ENCODE measurements around the gene C1orf87.

The C1orf87 gene

DNA sequence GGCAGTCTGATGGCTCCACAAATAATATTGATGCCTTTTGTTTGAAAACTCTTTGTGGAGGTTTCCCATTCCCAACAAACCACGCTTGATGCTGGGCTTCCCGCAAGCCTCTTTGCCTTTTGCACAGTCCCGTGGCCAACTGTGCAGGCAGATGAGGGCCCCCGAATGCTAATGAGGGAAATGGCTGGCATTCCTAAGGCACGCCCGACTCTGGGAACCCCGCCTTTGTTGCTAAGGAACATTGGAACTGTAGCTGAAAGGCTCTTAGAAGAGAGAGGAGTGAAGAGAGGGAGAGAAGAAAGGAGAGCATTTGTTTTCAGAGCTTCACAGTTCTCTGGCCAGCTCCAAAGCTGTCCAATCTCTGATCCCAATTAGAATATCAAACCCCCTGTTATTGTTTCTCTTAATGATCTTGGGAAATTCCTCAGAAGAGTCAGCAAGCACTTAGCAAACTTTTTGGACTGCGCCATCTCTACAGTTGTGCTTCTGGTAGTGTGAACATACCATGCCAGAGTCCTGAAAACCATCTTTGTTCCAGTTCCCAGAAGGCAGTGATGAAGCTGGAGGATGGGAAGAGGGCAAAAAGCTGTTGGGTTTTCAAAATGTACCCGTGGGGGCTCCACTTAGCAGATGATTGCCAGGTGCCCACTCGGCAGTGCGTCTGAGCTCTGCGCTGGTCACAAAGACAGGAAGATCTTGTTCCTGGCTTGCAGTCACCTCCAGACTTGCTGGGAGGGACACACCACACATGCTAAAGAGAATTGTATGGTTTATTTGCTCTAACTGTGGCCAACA, 86.9 kb downstream of the C1orf87 start:
- no peak overlapping the region for H3K4me3 ChIP-seq (ENCODE audit: low read length)
- DNase-seq (ENCODE audit: low read depth) = no peak
- no peak for TF ChIP-seq CTCF (IDR thresholded peaks at IDR 0.05; ENCODE audit: insufficient read depth, low read depth, low read length, missing control alignments)

GRCh38 chr1:59985911-59986515, 87.6 kb downstream of the C1orf87 start:
- peak; percentile 9 for DNase-seq (ENCODE audit: low read depth)
- no peak for TF ChIP-seq CTCF (IDR thresholded peaks at IDR 0.05; ENCODE audit: insufficient read depth, low read depth, low read length, missing control alignments)
- no peak overlapping the region for H3K4me3 ChIP-seq (ENCODE audit: low read length)

DNA sequence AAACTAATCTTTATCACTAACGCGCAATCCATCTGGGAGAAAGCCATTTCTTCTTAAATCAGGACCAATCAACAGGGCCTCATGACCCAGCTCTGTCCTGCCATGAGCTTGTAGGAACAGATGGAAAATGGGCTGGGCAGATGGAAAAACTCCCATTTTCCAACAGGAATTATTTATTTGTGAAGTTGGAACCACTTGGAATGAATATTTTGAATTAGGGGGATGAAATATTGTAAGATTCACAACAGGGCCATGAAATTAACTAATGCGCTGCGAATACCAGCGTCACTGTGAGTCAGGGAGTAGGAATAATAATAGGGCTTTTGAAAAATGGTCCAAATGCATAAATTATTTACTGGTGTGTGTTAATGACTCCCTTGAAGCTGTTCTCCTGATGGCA, 93.9 kb downstream of the C1orf87 start:
- H3K4me3 ChIP-seq (ENCODE audit: low read length) = no peak overlapping the region
- no peak for DNase-seq (ENCODE audit: low read depth)
- TF ChIP-seq CTCF (IDR thresholded peaks at IDR 0.05; ENCODE audit: insufficient read depth, low read depth, low read length, missing control alignments) = no peak

GRCh38 chr1:59978511-59978910, 95.1 kb downstream of the C1orf87 start:
- H3K4me3 ChIP-seq (ENCODE audit: low read length) = no peak overlapping the region
- no peak for DNase-seq (ENCODE audit: low read depth)
- TF ChIP-seq CTCF (IDR thresholded peaks at IDR 0.05; ENCODE audit: insufficient read depth, low read depth, low read length, missing control alignments) = no peak

DNA sequence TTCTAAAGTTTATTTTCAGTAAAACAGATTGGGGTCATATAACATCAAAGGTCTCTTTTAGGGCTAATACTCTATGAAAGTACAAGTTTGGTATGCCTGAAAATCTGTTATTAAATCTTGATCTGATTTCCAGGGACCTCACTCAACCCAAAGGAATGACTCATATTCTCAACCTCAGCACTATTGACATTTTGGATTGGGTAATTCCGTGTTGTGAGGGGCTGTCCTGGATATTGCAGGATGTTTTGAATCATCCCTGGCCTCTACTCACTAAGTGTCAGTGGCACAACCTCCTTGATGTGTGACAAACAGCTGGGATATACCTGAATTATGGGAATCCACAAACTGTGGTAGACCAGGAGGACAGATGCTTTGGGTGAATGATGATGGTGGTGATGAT, 95.5 kb downstream of the C1orf87 start:
- DNase-seq (ENCODE audit: low read depth) = peak; percentile 16
- H3K4me3 ChIP-seq (ENCODE audit: low read length) = no peak overlapping the region
- no peak for TF ChIP-seq CTCF (IDR thresholded peaks at IDR 0.05; ENCODE audit: insufficient read depth, low read depth, low read length, missing control alignments)

GRCh38 chr1:59977075-59977410, 96.5 kb downstream of the C1orf87 start:
- DNase-seq (ENCODE audit: low read depth) = no peak
- TF ChIP-seq CTCF (IDR thresholded peaks at IDR 0.05; ENCODE audit: insufficient read depth, low read depth, low read length, missing control alignments) = no peak
- H3K4me3 ChIP-seq (ENCODE audit: low read length) = no peak overlapping the region
